ENCODE data around the gene PTK7.

- TF ChIP-seq BHLHE40 (IDR thresholded peaks at IDR 0.05; ENCODE audit: borderline replicate concordance) (no peak), TARDBP (IDR thresholded peaks at IDR 0.05) (no peak)
These were observed 87.8 kb downstream of the PTK7 start for GRCh38 chr6:43163899-43164298.

Data from HEK293T (cell line).